ENCODE measurements around the gene POC5.

POC5 gene

GRCh38 chr5:75756981-75757380 is 39.7 kb upstream of the POC5 start:
- no peak for TF ChIP-seq ZNF70 (CRISPR knock-in tag; IDR thresholded peaks at IDR 0.05)
- TF ChIP-seq ZFP30 (CRISPR knock-in tag; IDR thresholded peaks at IDR 0.05), result no peak
- TF ChIP-seq RARB (CRISPR knock-in tag; IDR thresholded peaks at IDR 0.05), result no peak
- no peak for TF ChIP-seq CSRNP3 (CRISPR knock-in tag; IDR thresholded peaks at IDR 0.05)
- no peak for TF ChIP-seq ZC3H10 (CRISPR knock-in tag; IDR thresholded peaks at IDR 0.05)
- TF ChIP-seq ISL1 (CRISPR knock-in tag; IDR thresholded peaks at IDR 0.05), result no peak
- no peak for TF ChIP-seq ZNF8 (CRISPR knock-in tag; IDR thresholded peaks at IDR 0.05)
- no peak for ATAC-seq

GRCh38 chr5:75756211-75756610 is 39.0 kb upstream of the POC5 start:
- no peak for TF ChIP-seq ESRRG (CRISPR knock-in tag; IDR thresholded peaks at IDR 0.05)
- TF ChIP-seq ARNTL (CRISPR knock-in tag; IDR thresholded peaks at IDR 0.05; ENCODE audit: borderline replicate concordance, low read depth), result no peak
- TF ChIP-seq ZFP3 (CRISPR knock-in tag; IDR thresholded peaks at IDR 0.05), result no peak
- no peak for TF ChIP-seq TOX (CRISPR knock-in tag; IDR thresholded peaks at IDR 0.05; ENCODE audit: borderline replicate concordance)
- no peak for TF ChIP-seq TCF4 (CRISPR knock-in tag; IDR thresholded peaks at IDR 0.05; ENCODE audit: borderline replicate concordance)
- no peak for TF ChIP-seq ZFP30 (CRISPR knock-in tag; IDR thresholded peaks at IDR 0.05)
- no peak for TF ChIP-seq CSDC2 (CRISPR knock-in tag; IDR thresholded peaks at IDR 0.05)
- TF ChIP-seq SNAI2 (CRISPR knock-in tag; IDR thresholded peaks at IDR 0.05), result no peak
- no peak for TF ChIP-seq GLIS3 (CRISPR knock-in tag; IDR thresholded peaks at IDR 0.05)
- no peak for TF ChIP-seq ZNF70 (CRISPR knock-in tag; IDR thresholded peaks at IDR 0.05)
- TF ChIP-seq BACH2 (CRISPR knock-in tag; IDR thresholded peaks at IDR 0.05; ENCODE audit: borderline replicate concordance), result no peak
- no peak for TF ChIP-seq RARB (CRISPR knock-in tag; IDR thresholded peaks at IDR 0.05)
- TF ChIP-seq OSR1 (CRISPR knock-in tag; IDR thresholded peaks at IDR 0.05), result no peak
- TF ChIP-seq, protein P1, sequence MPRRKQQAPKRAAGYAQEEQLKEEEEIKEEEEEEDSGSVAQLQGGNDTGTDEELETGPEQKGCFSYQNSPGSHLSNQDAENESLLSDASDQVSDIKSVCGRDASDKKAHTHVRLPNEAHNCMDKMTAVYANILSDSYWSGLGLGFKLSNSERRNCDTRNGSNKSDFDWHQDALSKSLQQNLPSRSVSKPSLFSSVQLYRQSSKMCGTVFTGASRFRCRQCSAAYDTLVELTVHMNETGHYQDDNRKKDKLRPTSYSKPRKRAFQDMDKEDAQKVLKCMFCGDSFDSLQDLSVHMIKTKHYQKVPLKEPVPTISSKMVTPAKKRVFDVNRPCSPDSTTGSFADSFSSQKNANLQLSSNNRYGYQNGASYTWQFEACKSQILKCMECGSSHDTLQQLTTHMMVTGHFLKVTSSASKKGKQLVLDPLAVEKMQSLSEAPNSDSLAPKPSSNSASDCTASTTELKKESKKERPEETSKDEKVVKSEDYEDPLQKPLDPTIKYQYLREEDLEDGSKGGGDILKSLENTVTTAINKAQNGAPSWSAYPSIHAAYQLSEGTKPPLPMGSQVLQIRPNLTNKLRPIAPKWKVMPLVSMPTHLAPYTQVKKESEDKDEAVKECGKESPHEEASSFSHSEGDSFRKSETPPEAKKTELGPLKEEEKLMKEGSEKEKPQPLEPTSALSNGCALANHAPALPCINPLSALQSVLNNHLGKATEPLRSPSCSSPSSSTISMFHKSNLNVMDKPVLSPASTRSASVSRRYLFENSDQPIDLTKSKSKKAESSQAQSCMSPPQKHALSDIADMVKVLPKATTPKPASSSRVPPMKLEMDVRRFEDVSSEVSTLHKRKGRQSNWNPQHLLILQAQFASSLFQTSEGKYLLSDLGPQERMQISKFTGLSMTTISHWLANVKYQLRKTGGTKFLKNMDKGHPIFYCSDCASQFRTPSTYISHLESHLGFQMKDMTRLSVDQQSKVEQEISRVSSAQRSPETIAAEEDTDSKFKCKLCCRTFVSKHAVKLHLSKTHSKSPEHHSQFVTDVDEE (CRISPR knock-in tag; IDR thresholded peaks at IDR 0.05), result no peak
- TF ChIP-seq ZNF8 (CRISPR knock-in tag; IDR thresholded peaks at IDR 0.05), result no peak
- no peak for TF ChIP-seq ZC3H10 (CRISPR knock-in tag; IDR thresholded peaks at IDR 0.05)
- TF ChIP-seq CSRNP3 (CRISPR knock-in tag; IDR thresholded peaks at IDR 0.05), result no peak
- no peak for TF ChIP-seq PATZ1 (CRISPR knock-in tag; IDR thresholded peaks at IDR 0.05; ENCODE audit: borderline replicate concordance)
- TF ChIP-seq POU6F1 (CRISPR knock-in tag; IDR thresholded peaks at IDR 0.05; ENCODE audit: borderline replicate concordance, low read depth), result no peak
- ATAC-seq, result no peak

DNA sequence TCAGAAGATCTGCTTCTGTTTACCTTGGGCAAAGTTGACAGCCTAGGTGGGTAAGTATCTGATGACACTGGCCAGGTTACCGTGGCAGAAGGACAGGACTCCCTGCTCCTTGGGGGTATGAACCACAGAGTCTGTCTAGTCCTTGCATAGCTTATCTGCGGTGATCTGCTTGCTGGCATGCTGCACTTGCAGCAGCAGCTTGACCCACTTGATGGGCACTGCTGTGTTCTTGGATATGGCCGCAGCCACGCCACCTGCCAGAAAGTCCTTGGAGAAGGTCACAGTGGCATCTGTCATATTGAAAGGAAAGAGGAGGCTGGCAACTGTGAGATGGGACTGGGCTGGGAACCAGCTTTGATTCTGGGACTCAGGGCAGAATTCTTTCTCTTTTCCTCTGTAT is 35.9 kb upstream of the POC5 start:
- no peak for TF ChIP-seq ZFP3 (CRISPR knock-in tag; IDR thresholded peaks at IDR 0.05)
- TF ChIP-seq ZNF8 (CRISPR knock-in tag; IDR thresholded peaks at IDR 0.05), result no peak
- TF ChIP-seq ZNF565 (CRISPR knock-in tag; conservative IDR thresholded peaks at IDR 0.05; ENCODE audit: low read depth), result no peak
- no peak for TF ChIP-seq ZC3H10 (CRISPR knock-in tag; IDR thresholded peaks at IDR 0.05)
- no peak for TF ChIP-seq GLIS3 (CRISPR knock-in tag; IDR thresholded peaks at IDR 0.05)
- no peak for TF ChIP-seq CSRNP3 (CRISPR knock-in tag; IDR thresholded peaks at IDR 0.05)
- no peak for TF ChIP-seq SNAI2 (CRISPR knock-in tag; IDR thresholded peaks at IDR 0.05)
- no peak for TF ChIP-seq OSR1 (CRISPR knock-in tag; IDR thresholded peaks at IDR 0.05)
- TF ChIP-seq, protein P1 (CRISPR knock-in tag; IDR thresholded peaks at IDR 0.05), result no peak
- TF ChIP-seq TCF4 (CRISPR knock-in tag; IDR thresholded peaks at IDR 0.05; ENCODE audit: borderline replicate concordance), result no peak
- TF ChIP-seq PPARA (CRISPR knock-in tag; IDR thresholded peaks at IDR 0.05; ENCODE audit: borderline replicate concordance), result no peak
- TF ChIP-seq CSDC2 (CRISPR knock-in tag; IDR thresholded peaks at IDR 0.05), result no peak
- no peak for ATAC-seq

All from SK-N-SH treated with all-trans-retinoic acid at 6 μM for 48 hours (cell line).